ENCODE results near the gene CAMTA1.

The CAMTA1 gene

DNA sequence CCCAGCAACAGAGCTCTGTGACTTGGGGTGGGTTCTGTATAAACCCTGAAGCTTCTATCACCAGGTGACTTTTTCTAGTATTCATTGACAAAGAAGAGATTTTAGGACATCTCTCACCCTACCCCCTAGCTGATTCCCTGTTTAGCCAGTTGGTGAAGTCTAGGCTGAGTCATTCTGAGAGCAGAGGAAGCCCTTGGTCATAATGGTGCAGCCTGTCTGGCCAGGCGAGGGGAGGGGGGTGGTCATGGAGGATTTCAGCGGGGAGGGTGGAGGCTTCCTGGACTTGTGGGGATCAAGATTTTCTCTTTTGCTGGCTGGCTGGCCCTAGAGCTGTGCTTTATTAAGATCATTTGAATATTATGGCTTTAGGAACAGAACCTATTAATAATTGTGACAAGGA lies 262.6 kb downstream of the CAMTA1 start:
- no peak for DNase-seq

DNA sequence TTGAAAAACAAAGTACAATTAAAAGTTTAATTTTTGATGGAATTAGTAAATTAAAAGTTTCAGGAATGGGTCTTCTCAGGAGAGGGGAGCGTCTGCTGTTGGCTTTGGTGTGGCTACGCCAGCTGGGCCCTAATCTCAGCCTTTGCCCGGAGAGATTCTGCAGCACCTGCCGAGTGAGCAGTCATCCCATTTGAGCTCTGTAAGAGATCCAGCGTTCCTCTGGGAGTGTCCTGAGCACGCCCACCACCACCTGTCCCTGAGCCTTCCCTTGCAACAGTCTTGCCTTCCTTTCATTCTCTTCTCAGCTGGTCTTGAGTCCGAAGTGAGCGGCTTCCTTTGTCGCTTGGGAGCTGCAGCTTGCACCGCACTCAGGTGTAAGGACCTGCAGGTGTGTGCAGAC lies 263.1 kb downstream of the CAMTA1 start:
- no peak for DNase-seq

DNA sequence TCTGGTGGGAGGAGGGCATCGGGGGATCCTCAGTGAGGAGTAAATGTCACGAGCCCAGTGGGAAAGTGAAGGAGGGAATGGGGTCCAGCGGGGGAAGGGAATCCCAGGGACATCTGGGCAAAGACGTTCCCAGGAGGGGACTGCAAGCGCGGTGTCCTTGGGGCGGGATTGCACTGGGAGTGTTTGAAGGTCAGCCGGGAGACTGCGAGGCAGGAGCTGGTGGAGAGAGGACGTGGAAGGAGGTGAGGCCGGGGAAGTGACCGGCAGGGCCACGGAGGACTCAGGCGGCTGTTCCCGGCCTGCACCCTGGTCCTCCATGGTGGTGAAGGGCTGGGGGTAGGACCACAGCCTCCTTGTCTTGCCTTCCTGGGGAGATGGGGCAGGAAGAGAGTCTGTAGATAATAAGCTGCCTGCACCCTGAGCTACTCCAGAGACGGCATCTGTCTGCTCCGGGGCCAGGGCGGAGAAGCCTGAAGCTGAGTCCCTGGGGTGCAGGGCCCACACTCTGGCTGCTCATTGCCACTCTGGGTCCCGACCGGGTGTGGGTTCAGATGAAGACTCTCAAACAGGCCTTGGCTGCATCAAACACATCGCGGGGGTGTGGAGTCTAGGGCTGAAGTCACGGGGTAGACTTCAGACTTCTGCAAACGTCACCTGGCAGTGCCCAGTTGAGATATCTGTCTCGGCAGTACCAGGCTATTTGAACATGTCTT lies 264.8 kb downstream of the CAMTA1 start:
- no peak for DNase-seq

DNA sequence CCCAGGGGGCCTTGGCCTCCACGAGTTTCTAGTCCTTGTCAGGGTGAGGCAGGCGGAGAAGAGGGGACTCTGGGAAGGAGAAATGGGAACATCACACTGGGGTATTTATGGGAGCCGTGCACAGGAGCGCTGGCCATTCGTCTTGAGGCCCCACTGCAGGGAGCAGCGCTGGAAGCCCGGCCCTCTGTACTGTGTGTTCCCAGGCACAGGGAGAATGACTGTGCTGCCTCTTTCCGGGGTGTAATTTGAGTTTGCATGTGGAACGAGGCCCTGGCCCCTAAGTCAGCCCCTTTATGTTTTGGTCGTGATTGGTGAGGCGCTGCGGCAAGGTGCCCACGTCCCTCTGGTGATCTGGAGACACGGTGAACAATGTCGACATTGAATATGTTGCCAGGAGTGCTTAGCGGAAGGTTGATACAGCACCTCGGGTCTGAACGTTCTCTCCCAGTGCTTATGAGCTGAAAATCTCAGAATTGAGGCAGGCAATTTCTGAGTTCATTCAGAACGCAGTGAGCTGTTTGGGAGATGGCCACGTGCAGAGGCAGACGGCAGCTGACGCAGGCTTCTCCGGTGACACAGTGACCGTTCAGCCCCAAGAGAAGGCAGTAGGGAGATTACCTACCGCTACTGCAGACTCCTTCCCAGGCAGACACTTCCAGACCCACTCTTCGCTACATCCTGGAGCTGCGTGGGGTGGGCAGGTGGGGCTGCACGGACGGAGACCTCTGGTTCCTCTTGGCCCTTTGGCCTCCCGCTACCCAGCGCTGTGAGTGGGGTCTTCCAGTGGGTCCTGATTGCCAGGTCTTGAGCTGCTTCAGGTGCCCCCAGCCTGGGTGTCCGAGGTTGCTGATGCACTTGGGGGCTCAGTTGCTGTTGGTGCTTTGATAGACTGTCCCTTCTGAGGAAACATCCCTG lies 265.8 kb downstream of the CAMTA1 start:
- no peak for DNase-seq

DNA sequence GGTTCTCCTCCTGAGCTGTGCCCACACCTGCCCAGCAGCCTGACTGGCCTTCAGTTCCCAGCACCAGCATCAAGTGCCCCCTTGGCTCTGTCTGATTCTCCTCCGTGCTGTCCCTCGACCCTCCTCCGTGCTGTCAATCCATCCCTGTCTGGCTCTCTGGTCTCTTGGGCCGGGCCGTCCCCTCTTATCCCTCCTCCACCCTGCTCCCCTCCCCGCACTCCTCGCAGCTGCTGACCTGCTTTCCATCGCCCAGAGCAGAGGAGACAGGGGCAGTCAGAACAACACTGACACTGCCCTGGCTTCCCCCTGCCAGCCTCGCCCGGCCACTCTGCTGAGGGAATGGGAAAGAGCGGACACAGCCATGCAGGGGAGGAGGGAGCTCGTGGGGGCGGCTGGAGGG lies 267.4 kb downstream of the CAMTA1 start:
- DNase-seq: no peak

DNA sequence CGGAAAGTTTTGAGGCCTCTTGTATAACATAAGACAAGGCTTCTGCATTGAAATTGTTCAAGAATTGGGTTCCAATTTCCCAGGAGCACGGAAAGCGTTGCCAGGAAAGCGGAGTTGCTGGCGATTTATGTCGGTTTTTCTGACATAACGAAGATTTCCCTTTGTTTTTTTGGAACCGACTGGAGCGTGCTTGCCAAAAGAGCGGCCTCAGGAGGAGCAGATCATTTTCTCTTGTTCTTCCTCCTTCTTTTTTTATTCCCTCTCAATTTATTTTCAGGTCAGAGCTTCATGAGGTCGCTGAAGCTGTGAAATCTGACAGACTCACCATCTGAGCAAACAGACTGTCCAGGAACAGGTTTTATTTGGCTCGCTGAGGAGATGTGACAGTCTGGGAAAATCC lies 275.5 kb downstream of the CAMTA1 start:
- DNase-seq: peak; percentile 78

- DNase-seq: no peak
These were observed 277.2 kb downstream of the CAMTA1 start for GRCh38 chr1:7062346-7063061.

GRCh38 chr1:7063981-7064380 lies 278.7 kb downstream of the CAMTA1 start:
- no peak for DNase-seq

DNA sequence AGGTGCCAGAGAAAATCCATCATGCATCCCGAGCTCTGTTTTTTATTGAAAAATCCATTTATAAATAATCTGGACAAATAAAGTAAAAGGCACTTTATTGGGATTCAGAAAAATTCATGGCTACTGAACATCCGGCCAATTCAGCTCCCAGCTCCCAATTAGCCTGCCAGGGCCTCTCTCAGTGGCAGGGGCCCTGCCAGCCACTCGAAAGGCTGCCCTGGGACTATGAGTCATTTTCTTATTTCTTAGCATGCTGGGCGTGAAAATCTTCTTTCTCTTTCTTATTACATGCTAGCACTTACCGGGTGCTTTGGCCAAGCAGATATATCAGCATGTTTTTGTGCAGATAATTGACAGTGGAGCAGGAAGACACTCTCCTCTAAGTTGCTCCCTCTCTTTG lies 283.3 kb downstream of the CAMTA1 start:
- no peak for DNase-seq

GRCh38 chr1:7069931-7070330 lies 284.7 kb downstream of the CAMTA1 start:
- no peak for DNase-seq

- DNase-seq: peak; percentile 77
These were observed 285.3 kb downstream of the CAMTA1 start for GRCh38 chr1:7070389-7071029.

GRCh38 chr1:7076117-7076516 lies 290.9 kb downstream of the CAMTA1 start:
- no peak for DNase-seq

GRCh38 chr1:7076572-7076971 lies 291.3 kb downstream of the CAMTA1 start:
- DNase-seq: no peak

GRCh38 chr1:7077136-7077535 lies 291.9 kb downstream of the CAMTA1 start:
- DNase-seq: no peak

DNA sequence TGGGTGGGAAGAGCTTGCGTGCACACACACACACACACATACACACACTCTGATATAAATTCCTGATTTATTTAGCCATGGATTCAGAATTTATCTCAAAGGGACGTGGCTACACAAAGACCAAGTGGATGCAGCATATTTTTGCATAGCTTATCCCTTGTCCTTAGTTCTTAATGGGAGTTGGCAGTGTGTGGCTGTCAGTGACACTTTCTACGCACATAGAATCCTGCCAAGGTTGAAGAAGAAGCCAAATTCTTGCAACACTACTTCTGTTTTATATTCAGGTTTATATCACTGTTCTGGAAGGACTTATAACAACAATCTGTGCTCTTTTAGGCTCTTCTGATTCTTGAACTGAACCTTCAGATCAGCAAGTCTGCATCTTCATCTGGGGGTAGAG lies 292.7 kb downstream of the CAMTA1 start:
- no peak for DNase-seq

DNA sequence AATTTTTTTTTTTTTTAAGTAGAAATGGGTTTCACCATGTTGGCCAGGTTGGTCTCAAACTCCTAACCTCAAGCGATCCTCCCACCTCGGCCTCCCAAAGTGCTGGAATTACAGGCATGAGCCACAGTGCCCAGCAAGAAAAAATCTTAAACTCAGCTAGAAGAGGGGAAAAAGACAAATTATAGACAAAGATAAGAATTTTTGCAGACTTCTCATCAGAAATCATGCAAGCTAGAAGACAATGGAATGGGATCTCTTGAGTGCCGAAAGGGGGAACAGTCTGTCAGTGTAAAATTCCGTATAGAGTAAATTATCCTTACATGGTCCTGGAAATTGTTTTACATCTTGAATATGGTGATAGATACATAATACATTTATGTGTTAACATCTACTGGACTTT lies 294.4 kb downstream of the CAMTA1 start:
- DNase-seq: no peak

DNA sequence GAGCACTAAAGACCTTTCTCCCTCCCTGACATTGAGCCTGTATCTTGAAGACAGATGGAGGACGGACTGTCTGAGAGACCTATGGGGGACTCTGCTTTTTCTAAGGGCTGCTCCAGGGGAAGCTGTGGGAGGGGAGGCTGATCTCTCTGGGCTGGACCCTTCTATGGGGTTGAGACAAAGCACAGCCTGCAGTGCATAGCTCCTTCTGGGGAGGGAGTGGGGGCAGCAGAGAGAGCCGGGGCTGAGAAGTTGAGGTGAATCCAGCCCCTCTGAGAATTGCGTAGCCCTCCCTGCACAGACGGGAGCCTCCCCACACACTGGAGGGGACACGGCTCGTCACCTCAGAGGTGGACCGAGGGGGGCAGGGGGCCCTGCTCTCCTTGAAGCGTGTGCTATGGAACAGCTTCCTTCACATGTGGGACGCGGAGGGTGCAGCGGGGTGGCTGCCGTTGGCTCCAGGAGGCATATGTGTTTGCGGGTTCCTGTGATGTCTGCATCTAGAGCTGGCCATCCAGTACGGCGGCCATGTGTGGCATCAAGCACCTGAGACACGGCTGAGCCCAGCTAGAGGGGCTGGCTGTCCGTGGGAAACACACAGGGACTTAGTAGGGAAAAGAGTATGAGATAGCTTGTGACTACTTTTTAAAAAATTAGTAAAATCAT lies 299.1 kb downstream of the CAMTA1 start:
- DNase-seq: no peak

DNA sequence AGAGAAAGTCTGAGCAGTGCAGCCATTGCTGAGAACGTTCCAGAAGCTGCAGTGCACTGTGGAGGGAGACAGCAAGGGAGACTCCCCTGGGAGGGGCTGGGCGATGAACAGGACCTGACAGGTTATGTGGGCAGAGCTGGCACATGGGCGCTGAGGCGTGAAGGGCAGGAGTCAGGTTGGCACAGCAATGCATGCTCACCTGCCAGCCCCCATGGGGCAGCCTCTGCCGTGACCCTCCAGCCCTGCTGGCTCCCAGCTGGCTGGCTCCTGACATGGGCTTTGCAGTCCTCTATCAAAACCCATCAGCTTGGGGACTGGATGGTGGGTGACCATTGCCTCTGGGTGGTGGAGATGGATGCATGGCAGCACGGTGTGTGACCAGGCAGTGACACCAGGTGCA lies 300.3 kb downstream of the CAMTA1 start:
- no peak for DNase-seq

DNA sequence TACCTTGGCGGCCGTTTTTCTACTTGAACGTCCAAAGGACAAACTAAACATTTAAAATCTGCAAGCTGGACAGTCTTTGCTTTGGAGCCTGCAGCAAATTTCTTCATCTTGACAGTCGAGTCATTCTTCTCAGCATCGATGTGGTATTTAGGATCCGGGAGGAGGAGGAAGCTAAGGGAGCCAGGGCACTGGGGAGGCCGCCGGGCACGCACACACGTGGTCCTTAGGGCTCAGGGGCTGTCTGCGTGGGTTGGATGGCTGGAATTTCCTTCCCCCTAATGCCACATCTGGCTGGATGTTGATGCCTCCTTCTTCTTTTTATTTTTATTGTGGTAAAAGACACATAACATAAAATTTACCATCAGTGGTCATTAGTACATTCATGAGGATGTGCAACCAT lies 300.9 kb downstream of the CAMTA1 start:
- DNase-seq: no peak

DNA sequence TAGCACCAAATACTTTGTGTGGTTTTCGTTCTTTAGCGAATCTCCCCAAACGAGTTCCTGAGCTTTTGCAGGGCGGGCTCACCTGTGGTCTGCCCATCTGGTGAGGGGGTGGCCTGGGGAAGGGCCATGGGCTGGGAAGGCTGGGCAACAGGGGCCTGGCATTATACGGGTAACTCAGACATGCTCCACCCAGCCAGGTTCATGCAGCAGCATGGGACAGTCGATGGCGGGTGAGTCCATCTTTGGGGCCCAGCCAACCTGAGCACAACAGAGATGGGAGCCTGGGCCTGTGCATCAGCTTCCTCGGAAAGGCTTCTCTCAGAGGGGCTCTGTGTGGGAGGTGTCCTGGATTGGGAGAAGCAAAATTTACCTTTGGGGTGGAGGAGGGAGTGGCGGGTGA lies 302.6 kb downstream of the CAMTA1 start:
- no peak for DNase-seq

- DNase-seq: no peak
These were observed 304.2 kb downstream of the CAMTA1 start for GRCh38 chr1:7089497-7089896.

- DNase-seq: no peak
These were observed 308.0 kb downstream of the CAMTA1 start for GRCh38 chr1:7093297-7093696.

DNA sequence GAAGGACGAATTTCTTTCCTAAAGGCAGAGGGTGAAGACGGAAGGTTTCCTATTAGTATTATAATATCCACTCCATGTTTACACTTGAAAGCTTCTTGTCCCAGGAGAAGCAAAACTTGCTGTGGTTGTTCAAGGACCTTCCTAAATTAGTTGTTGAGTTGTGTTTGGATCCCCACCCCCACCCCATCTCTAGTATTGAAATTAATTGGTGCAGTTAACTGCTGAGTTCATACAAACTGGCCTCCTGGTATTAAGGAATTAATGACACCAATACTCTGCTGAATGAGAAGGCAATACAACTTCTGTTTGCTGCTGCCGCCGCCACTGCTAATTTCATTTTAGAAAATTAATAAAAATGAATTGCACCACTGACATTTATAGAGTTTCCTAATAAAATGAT lies 308.8 kb downstream of the CAMTA1 start:
- no peak for DNase-seq
